GM12891 (cell line): ENCODE results near the gene SCUBE1.
A peak's percentile ranks its signal among the peaks of the same experiment; 100 is the strongest.

Experiments
- DNase-seq: peaks from one replicate; pipeline ENCODE4 v3.0.0; 2011; ENCODE audit warnings: low spot score; ENCODE audit not compliant: insufficient read length
- FAIRE-seq: peaks from 2 replicates; lab custom pipeline; 2011; peaks lifted over from hg19 to GRCh38; lab: Jason Lieb, UNC
- PAX5 ChIP-seq: IDR thresholded peaks from 2 replicates; pipeline ENCODE4 v1.6.1; 2011; ENCODE audit warnings: low read length, moderate library complexity, mild to moderate bottlenecking; ENCODE audit not compliant: insufficient read depth, severe bottlenecking
- POLR2A ChIP-seq: IDR thresholded peaks from 2 replicates; pipeline ENCODE4 v1.6.1; 2011; ENCODE audit warnings: low read depth, low read length, control low read depth
- POLR2AphosphoS5 ChIP-seq: IDR thresholded peaks from 2 replicates; pipeline ENCODE4 v1.6.1; 2011; ENCODE audit warnings: low read depth, low read length, control low read depth
- POU2F2 ChIP-seq: IDR thresholded peaks from 2 replicates; pipeline ENCODE4 v1.6.1; 2011; ENCODE audit warnings: low read depth, mild to moderate bottlenecking, control low read depth, low read length, moderate library complexity
- SPI1 ChIP-seq: IDR thresholded peaks from 2 replicates; pipeline ENCODE4 v1.6.1; 2011; ENCODE audit warnings: low read depth, low read length, control low read depth
- TAF1 ChIP-seq: IDR thresholded peaks from 2 replicates; pipeline ENCODE4 v1.6.1; 2011; ENCODE audit warnings: low read depth, low read length, control low read depth

Gene SCUBE1

DNA sequence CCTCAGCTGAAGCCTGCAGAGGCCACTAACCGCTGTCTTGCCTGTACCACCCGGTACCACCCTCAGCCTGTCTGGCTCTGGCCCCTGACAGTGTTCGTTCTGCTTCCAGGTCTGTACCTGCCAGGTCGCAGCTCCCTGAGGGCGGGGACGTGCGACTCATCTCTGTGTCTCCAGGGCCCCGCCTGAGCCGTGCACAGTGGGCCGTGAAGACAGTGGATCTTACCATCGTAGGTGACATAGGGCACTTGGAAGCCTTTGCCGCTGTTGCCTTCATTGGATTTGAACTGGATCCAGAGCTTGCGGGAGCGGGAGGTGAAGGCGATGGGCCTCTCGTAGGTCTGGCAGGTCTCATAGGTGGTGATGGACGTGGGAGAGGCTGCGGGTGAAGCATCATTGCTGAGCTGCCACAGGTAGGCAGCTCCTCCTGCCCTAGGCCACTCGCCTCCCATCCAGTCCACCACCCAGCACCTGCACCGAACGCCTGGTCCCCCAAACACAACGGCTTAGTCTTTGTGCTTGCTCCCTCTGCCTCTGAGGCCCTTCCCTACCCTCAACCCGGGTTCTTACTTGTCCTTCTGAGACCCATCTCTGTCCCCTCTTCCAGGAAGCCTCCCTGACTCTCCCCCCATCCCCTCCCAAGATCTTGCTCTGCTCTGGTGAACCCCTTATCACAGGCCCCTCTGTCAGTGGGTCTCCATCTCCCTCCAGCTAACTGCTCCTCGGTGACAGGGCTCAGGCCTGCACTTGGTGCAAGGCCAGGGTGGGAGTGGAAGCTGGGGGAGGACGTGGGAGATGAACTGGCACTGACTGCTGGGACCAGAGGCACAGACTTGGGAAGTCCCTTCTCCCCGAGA is 135.1 kb downstream of the SCUBE1 start:
- no peak for FAIRE-seq
- DNase-seq: no peak
- no peak for TF ChIP-seq SPI1
- no peak for TF ChIP-seq POLR2A
- no peak for TF ChIP-seq TAF1

DNA sequence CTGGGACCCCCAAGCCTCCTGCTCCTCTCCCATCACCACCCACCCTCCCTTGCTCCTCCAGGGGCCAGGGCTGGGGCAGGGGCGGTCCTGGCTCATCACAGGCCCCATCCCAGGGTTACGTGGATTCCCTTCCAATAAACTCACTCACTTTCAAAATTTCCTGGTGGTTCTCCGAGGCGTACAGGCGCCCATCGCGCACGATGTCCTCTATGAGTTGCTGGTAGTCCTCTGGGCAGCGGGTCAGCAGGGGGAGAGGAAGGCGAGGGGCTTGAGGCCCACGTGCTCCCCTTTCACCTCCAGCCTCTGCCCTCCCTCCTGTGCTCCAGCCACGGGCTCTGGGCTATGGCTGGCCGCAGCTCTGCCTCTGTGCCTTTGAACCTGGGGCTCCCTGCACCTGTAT is 135.8 kb downstream of the SCUBE1 start:
- TF ChIP-seq POU2F2 (no peak), SPI1 (no peak), PAX5 (no peak), POLR2A (no peak), TAF1 (no peak), POLR2AphosphoS5 (no peak)
- no peak for DNase-seq
- no peak for FAIRE-seq

DNA sequence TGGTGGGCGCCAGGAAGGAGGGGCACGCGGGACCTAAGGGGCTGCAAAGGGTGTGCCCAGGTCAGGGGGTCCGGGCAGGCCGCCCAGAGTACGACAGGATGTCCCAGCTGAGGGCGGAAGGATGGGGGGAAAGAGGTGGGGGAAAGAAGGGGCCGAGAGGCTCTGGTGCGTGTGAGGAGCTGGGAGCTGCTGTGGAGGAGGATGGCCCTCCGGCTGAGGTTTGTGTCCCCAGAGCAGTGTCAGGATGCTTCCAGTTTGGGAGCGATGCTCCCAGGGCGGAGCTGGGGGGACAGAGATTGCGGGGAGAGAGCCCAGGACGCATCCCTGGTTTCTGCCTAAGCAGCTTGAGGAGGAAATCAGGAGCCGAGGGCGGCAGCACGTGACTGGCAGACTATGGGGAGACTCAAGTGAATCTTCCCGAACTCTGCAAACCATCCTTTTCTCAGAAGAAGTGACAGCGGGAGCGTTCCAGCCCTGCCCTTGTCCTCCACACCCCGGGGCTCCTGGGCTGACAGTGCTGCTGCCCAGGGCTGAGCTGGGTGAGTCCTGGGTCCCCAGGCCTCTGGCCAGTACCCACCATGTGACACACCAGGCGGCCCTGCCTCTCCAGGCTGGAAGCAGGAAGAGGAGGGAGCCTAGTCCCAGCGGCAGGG is 136.5 kb downstream of the SCUBE1 start:
- no peak for FAIRE-seq
- TF ChIP-seq POU2F2 (no peak), TAF1 (no peak), PAX5 (no peak), SPI1 (no peak), POLR2A (no peak), POLR2AphosphoS5 (no peak)
- DNase-seq: no peak

DNA sequence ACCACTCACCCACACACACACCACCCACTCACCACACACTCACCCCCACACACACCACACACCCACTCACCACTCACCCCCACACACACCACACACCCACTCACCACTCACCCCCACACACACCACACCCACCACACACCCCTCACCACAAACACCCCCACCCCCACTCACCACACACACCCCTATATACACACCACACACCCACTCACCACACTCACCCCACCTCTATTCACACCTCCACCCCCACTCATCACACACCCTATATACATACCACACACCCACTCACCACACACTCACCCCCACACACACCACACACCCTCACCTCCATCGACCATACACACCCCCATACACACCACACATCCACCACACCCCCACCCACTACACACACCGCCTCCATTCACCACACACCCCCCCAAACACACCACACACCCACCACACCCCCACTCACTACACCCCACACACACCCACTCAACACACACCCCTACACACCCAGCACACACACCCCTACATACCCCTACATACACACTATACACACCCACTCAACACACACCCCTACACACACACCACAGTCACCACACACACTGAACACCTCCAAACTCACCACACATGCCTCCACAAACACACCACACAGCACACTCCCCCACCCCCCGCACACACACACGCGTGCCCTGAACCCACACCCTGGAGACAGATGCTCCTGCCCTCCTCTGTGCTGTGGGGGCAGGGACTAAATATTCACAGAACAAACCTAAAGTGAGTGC is 137.2 kb downstream of the SCUBE1 start:
- DNase-seq (no peak), FAIRE-seq (peak; percentile 81)
- TF ChIP-seq POLR2A (no peak), PAX5 (no peak), POLR2AphosphoS5 (no peak), POU2F2 (no peak), TAF1 (no peak), SPI1 (no peak)

DNA sequence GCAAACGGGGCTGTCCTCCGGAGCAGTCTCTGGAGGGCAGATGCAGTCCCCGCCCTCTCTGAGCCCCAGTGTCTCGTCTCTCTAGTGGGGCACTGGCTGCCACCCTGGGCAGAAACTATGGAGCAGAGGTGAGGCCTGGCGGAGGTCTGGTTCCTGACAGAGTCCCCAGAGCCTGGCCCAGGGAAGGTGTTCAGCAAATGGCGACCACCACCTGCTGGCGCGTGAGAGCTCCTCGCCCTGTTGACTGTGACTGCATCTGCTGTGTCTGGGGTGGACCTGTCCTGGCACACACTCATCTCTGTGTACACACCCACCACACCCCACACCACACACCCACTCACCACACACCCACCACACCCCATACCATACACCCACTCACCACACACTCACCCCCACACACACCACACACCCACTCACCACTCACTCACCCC is 137.9 kb downstream of the SCUBE1 start:
- TF ChIP-seq POLR2AphosphoS5 (no peak), SPI1 (no peak), POU2F2 (no peak)
- FAIRE-seq (no peak), DNase-seq (no peak)

DNA sequence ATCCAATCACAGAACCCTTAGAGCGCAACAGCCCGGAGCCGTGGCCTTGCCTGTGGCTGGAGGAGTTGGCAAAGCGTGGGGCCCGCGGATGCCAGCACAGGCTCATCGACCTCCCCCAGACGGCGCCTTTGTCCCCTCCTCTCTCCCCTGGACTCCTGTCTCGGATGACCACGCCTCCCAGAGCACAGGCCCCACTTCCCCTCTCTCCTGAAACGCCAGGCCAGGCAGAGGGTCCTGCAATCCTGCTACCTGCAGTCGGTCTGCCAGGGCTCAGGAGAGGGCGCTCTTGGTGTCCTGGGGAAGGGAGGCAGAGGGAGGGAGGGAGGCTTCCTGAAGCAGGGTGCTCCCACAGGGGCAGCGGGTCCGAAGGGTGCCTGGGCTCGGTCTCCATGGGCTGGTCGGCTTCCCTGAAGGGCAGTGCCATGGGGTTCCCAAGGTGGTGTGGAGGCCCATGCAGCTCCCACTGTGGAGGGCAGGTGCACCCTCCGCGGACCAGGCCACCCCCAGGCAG is 139.6 kb downstream of the SCUBE1 start:
- FAIRE-seq: no peak
- DNase-seq: no peak
- no peak for TF ChIP-seq POLR2A
- no peak for TF ChIP-seq PAX5
- TF ChIP-seq POLR2AphosphoS5: no peak
- no peak for TF ChIP-seq SPI1
- TF ChIP-seq TAF1: no peak
- no peak for TF ChIP-seq POU2F2

DNA sequence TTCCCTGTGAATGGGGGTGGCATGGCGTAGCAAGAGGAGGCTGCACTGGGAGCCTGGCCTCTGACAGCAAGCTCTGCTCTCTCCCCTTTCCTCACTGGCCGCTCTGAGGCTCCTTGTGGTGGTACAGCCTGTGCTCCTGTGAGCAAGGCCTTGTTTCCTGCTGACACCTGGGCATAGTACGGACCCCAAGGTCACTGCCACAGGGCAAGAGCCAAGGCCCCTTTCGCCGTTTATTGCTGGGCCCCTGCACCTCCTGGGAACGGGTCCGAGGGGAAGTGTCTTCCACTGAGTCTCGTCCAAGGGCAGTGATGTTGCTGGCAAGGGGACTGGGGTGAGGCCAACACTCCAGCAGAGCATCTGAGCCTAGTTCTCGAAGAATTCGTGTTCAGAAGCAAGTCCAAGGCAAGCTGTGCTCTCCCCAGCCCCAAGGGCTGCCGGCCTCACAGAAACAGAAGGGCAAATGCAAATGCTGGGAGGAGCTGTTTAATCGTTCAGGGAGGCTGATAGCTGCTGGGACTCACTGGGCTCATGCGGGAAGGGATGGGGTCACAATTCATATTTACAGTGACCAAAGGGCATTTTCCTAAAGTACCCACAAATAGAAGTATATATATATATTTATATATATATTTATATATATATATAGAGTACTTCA is 140.3 kb downstream of the SCUBE1 start:
- FAIRE-seq (no peak), DNase-seq (no peak)
- TF ChIP-seq TAF1: no peak
- TF ChIP-seq POLR2A: no peak
- no peak for TF ChIP-seq SPI1
- no peak for TF ChIP-seq POLR2AphosphoS5
- TF ChIP-seq POU2F2: no peak
- TF ChIP-seq PAX5: no peak

DNA sequence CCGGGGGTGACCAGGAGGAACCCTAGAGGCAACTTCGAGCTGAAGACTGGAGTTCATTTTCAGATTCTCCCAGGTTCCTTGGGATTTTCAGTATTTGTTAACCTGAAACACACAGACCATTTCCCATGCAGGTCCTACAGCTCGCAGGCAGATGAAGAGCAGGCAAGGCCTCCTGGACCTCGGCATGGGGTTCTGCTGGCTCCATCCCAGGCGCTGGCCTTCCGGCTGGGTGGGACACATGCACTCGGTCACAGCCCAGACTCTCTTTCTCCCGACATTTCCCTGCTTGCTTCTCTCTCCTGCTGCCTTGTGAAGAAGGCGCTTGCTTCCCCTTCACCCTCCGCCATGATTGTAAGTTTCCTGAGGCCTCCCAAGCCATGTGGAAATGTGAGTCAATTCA is 140.8 kb downstream of the SCUBE1 start:
- no peak for FAIRE-seq
- DNase-seq: no peak

More for the DNA sequence above, 140.8 kb downstream of the SCUBE1 start:
- TF ChIP-seq TAF1 (no peak), PAX5 (no peak), SPI1 (no peak), POU2F2 (no peak), POLR2AphosphoS5 (no peak), POLR2A (no peak)
